ENCODE data around the gene IRX4. TPM values are rescaled to one million over a fixed set of nuclear protein-coding genes. Genes with fewer than 3 reads are reported as not detected.

The IRX4 gene
- total and polyA plus RNA-seq, 2 donors (not counting 1 experiment from before 2014, with no cell fraction given), result not detected

DNA sequence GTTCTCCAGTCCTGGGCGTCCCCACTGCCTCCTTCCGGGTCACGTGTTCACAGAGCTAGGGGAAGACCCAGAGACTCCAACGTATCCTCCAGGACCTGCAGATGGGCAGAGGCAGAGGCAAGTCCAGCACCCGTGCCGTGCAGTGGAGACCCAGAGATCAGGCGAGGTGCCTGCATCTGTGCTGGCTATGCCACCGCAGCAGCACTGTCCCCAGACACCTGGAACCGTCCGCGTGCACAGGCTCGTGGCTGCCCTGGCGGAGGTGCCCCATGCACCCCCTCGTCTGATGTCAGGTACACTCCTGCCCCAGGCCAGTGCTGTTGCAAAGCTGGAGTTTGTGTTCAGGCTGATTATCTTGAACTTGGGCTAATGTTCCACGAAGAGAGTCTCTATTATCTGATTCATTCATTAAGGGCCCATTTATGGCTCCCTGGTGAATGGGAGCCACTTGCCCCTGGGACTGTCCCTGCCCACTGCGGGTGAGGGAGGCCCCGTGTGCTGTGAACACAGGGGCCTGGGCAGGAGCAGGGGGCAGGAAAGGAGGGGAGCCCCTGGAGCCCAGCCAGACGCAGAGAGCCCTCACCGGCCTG, 13.7 kb downstream of the IRX4 start:
- no peak overlapping the region for H3K27ac ChIP-seq (ENCODE audit: insufficient read depth, low read length)
- no peak overlapping the region for H3K9ac ChIP-seq (ENCODE audit: insufficient read depth, low read length)
- H3K4me1 ChIP-seq (ENCODE audit: control insufficient read depth, extremely low read depth, insufficient read depth, low read length), result no peaks in the 10 kb centered on the region
- no peak for DNase-seq (ENCODE audit: low read depth in 2 of 2)
- H3K4me3 ChIP-seq (replicated peaks in 1 of 4; ENCODE audit: control extremely low read depth in 1 of 4, insufficient read depth in 1 of 4, low read depth in 3 of 4, low read length in 4 of 4), result no peak overlapping the region
- H3K36me3 ChIP-seq (ENCODE audit: control insufficient read depth, insufficient read depth, low read length), result no peaks in the 10 kb centered on the region
- peaks cover 10% of the 10 kb centered on the region for H3K27me3 ChIP-seq (ENCODE audit: control insufficient read depth, insufficient read depth, low read length)
- no peak for TF ChIP-seq CTCF (conservative IDR thresholded peaks at IDR 0.05 in 1 of 2, IDR thresholded peaks at IDR 0.05 in 1 of 2; ENCODE audit: low read depth in 1 of 2, low read length in 2 of 2)
- no peak overlapping the region for H3K4me2 ChIP-seq (ENCODE audit: extremely low read depth, insufficient read depth, low read length)
- no peak overlapping the region for H2AFZ ChIP-seq (ENCODE audit: low read length)
- H3K79me2 ChIP-seq (ENCODE audit: control insufficient read depth, insufficient read depth, low read length), result no peaks in the 10 kb centered on the region
- H3K9me3 ChIP-seq (ENCODE audit: control insufficient read depth, insufficient read depth, low read depth, low read length), result no peaks in the 10 kb centered on the region
- H4K20me1 ChIP-seq (ENCODE audit: control insufficient read depth, extremely low read depth, insufficient read depth, low read length), result no peaks in the 10 kb centered on the region

GRCh38 chr5:1867815-1868143, 14.9 kb downstream of the IRX4 start:
- no peak overlapping the region for H3K9ac ChIP-seq (ENCODE audit: insufficient read depth, low read length)
- H3K9me3 ChIP-seq (ENCODE audit: control insufficient read depth, insufficient read depth, low read depth, low read length), result no peaks in the 10 kb centered on the region
- no peak for DNase-seq (ENCODE audit: low read depth in 2 of 2)
- TF ChIP-seq EZH2 (IDR thresholded peaks at IDR 0.05; ENCODE audit: low read length, missing control alignments) (no peak), CTCF (conservative IDR thresholded peaks at IDR 0.05 in 1 of 2, IDR thresholded peaks at IDR 0.05 in 1 of 2; ENCODE audit: low read depth in 1 of 2, low read length in 2 of 2) (no peak)
- peaks cover 5% of the 10 kb centered on the region for H3K27me3 ChIP-seq (ENCODE audit: control insufficient read depth, insufficient read depth, low read length)
- H3K4me3 ChIP-seq (replicated peaks in 1 of 4; ENCODE audit: control extremely low read depth in 1 of 4, insufficient read depth in 1 of 4, low read depth in 3 of 4, low read length in 4 of 4), result no peak overlapping the region
- H3K4me2 ChIP-seq (ENCODE audit: extremely low read depth, insufficient read depth, low read length), result no peak overlapping the region
- H4K20me1 ChIP-seq (ENCODE audit: control insufficient read depth, extremely low read depth, insufficient read depth, low read length), result no peaks in the 10 kb centered on the region
- H3K79me2 ChIP-seq (ENCODE audit: control insufficient read depth, insufficient read depth, low read length), result no peaks in the 10 kb centered on the region
- no peak overlapping the region for H2AFZ ChIP-seq (ENCODE audit: low read length)
- no peaks in the 10 kb centered on the region for H3K36me3 ChIP-seq (ENCODE audit: control insufficient read depth, insufficient read depth, low read length)
- H3K4me1 ChIP-seq (ENCODE audit: control insufficient read depth, extremely low read depth, insufficient read depth, low read length), result no peaks in the 10 kb centered on the region
- H3K27ac ChIP-seq (ENCODE audit: insufficient read depth, low read length), result no peak overlapping the region

DNA sequence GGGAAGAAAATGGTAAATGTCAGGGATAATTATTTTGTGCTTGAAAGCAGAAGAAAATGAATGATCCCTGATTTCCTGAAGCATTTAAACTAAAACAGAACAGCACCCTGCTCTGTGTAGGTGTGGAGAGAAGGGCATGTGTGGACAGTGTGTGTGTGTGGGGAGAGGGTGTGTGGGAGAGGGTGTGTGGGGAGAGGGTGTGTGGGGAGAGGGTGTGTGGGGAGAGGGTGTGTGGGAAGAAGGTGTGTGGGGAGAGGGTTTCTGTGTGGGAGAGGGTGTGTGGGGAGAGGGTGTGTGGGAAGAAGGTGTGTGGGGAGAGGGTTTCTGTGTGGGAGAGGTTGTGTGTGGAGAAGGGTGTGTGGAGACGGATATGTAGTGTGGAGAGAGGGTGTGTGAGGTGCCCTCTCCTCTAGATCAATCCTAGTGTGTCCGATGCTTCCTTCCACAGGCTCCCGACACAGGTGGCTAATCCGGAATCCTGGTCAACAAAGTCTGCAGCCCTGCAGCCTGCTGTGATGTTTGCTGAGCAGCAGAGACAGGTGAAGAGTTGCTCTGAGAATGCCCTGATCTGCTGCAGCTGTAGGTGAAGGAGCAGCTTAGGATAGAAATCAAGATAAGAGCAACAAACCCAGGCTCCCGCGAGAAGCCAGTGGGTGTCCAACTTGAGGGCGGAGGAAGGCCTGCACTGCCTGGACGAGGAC, 15.5 kb downstream of the IRX4 start:
- Histone ChIP-seq H3K9ac (ENCODE audit: insufficient read depth, low read length) (no peak overlapping the region), H3K9me3 (ENCODE audit: control insufficient read depth, insufficient read depth, low read depth, low read length) (no peaks in the 10 kb centered on the region), H4K20me1 (ENCODE audit: control insufficient read depth, extremely low read depth, insufficient read depth, low read length) (no peaks in the 10 kb centered on the region), H2AFZ (ENCODE audit: low read length) (no peak overlapping the region), H3K4me3 (replicated peaks in 1 of 4; ENCODE audit: control extremely low read depth in 1 of 4, insufficient read depth in 1 of 4, low read depth in 3 of 4, low read length in 4 of 4) (no peak overlapping the region), H3K27me3 (ENCODE audit: control insufficient read depth, insufficient read depth, low read length) (no peaks in the 10 kb centered on the region), H3K36me3 (ENCODE audit: control insufficient read depth, insufficient read depth, low read length) (no peaks in the 10 kb centered on the region), H3K4me2 (ENCODE audit: extremely low read depth, insufficient read depth, low read length) (no peak overlapping the region), H3K27ac (ENCODE audit: insufficient read depth, low read length) (no peak overlapping the region), H3K79me2 (ENCODE audit: control insufficient read depth, insufficient read depth, low read length) (no peaks in the 10 kb centered on the region), H3K4me1 (ENCODE audit: control insufficient read depth, extremely low read depth, insufficient read depth, low read length) (no peaks in the 10 kb centered on the region)
- DNase-seq (ENCODE audit: low read depth in 2 of 2), result peak in 1 of 2 donors; percentile 5
- TF ChIP-seq EZH2 (IDR thresholded peaks at IDR 0.05; ENCODE audit: low read length, missing control alignments) (no peak), CTCF (conservative IDR thresholded peaks at IDR 0.05 in 1 of 2, IDR thresholded peaks at IDR 0.05 in 1 of 2; ENCODE audit: low read depth in 1 of 2, low read length in 2 of 2) (no peak)

All from fibroblast of lung (primary cell).